Measurements from ENCODE around the gene MICAL3. TPM values are rescaled to one million over a fixed set of nuclear protein-coding genes. Genes with fewer than 3 reads are reported as not detected.
"Not testable (repeated sequence)": the region's sequence is repeated elsewhere in the genome, so short reads cannot be mapped to it uniquely, and the experiment has no call there.

MICAL3 gene
- polyA plus RNA-seq, 1 donor, result 36.1 TPM

- H3K27me3 ChIP-seq (ENCODE audit: control insufficient read depth, insufficient read depth, low read length), result peaks cover 3% of the 10 kb centered on the region
- DNase-seq, result no peak
- no peaks in the 10 kb centered on the region for H3K36me3 ChIP-seq (ENCODE audit: control insufficient read depth, insufficient read depth, low read length)
- WGBS (ENCODE audit: insufficient coverage, low lambda C conversion rate), result no CpG with 5 or more reads among the region's 5 CpGs
- H3K9me3 ChIP-seq (ENCODE audit: control insufficient read depth, low read depth, low read length), result no peaks in the 10 kb centered on the region
- H3K27ac ChIP-seq (ENCODE audit: low read length), result no peak overlapping the region
- peaks cover 2% of the 10 kb centered on the region for H3K4me1 ChIP-seq (ENCODE audit: control insufficient read depth, insufficient read depth, low read length)
- H3K4me3 ChIP-seq (ENCODE audit: low read length), result no peak overlapping the region
Measured at GRCh38 chr22:18050065-18050464, 25.7 kb upstream of the MICAL3 start.

GRCh38 chr22:18048441-18048898, 24.1 kb upstream of the MICAL3 start:
- 100% methylated on average over 1 of the region's 29 CpGs for WGBS (ENCODE audit: insufficient coverage, low lambda C conversion rate)
- Histone ChIP-seq H3K36me3 (ENCODE audit: control insufficient read depth, insufficient read depth, low read length) (no peaks in the 10 kb centered on the region), H3K27ac (ENCODE audit: low read length) (no peak overlapping the region), H3K9me3 (ENCODE audit: control insufficient read depth, low read depth, low read length) (no peaks in the 10 kb centered on the region), H3K4me3 (ENCODE audit: low read length) (no peak overlapping the region), H3K4me1 (ENCODE audit: control insufficient read depth, insufficient read depth, low read length) (peaks cover 2% of the 10 kb centered on the region), H3K27me3 (ENCODE audit: control insufficient read depth, insufficient read depth, low read length) (peaks cover 3% of the 10 kb centered on the region)
- DNase-seq, result no peak

DNA sequence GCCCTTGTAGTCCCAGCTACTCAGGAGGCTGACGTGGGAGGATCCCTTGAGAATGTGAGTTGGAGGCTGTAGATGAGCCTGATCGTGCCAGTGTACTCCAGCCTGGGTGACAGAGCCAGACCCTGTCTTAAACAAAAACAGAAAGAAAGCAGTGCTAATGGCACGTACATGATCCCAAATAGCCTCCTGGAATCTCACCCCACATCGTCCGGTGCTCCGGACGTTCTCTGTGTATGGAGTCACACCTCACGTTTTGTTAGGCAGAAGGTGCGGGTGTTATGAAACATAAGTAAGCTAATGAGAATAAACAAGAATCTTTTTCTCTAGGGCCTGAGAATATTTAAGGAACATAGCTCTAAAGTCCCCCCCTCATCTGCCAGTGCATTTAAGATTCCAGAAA, 23.7 kb upstream of the MICAL3 start:
- no peaks in the 10 kb centered on the region for H3K36me3 ChIP-seq (ENCODE audit: control insufficient read depth, insufficient read depth, low read length)
- no peak overlapping the region for H3K4me3 ChIP-seq (ENCODE audit: low read length)
- no peak for DNase-seq
- H3K27ac ChIP-seq (ENCODE audit: low read length), result no peak overlapping the region
- H3K27me3 ChIP-seq (ENCODE audit: control insufficient read depth, insufficient read depth, low read length), result peaks cover 3% of the 10 kb centered on the region
- no CpG with 5 or more reads among the region's 9 CpGs for WGBS (ENCODE audit: insufficient coverage, low lambda C conversion rate)
- peaks cover 2% of the 10 kb centered on the region for H3K4me1 ChIP-seq (ENCODE audit: control insufficient read depth, insufficient read depth, low read length)
- H3K9me3 ChIP-seq (ENCODE audit: control insufficient read depth, low read depth, low read length), result no peaks in the 10 kb centered on the region

DNA sequence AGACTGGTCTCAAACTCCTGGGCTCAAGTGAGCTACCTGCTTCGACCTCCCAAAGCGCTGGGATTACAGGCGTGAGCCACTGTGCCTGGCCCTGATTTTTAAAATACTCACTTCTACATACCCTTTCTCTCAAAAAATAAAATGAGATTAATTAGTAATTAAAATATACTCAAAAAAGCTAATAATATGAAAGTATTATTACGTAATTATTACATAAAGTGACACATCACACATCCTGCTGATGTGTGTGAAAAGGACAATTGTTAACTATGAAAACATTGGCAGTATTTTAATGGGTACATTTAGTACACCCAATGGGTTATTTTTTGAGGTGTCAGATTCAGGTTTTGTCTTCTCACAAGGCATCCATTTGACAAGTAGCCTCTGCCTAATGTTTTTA, 21.4 kb upstream of the MICAL3 start:
- no peak overlapping the region for H3K27ac ChIP-seq (ENCODE audit: low read length)
- peaks cover 2% of the 10 kb centered on the region for H3K4me1 ChIP-seq (ENCODE audit: control insufficient read depth, insufficient read depth, low read length)
- DNase-seq, result no peak
- H3K36me3 ChIP-seq (ENCODE audit: control insufficient read depth, insufficient read depth, low read length), result no peaks in the 10 kb centered on the region
- peaks cover 3% of the 10 kb centered on the region for H3K27me3 ChIP-seq (ENCODE audit: control insufficient read depth, insufficient read depth, low read length)
- H3K4me3 ChIP-seq (ENCODE audit: low read length), result no peak overlapping the region
- 100% methylated on average over 1 of the region's 4 CpGs for WGBS (ENCODE audit: insufficient coverage, low lambda C conversion rate)
- peaks cover 4% of the 10 kb centered on the region for H3K9me3 ChIP-seq (ENCODE audit: control insufficient read depth, low read depth, low read length)

- peaks cover 3% of the 10 kb centered on the region for H3K27me3 ChIP-seq (ENCODE audit: control insufficient read depth, insufficient read depth, low read length)
- peaks cover 4% of the 10 kb centered on the region for H3K9me3 ChIP-seq (ENCODE audit: control insufficient read depth, low read depth, low read length)
- WGBS (ENCODE audit: insufficient coverage, low lambda C conversion rate), result no CpG with 5 or more reads among the region's 11 CpGs
- no peak for DNase-seq
- no peaks in the 10 kb centered on the region for H3K36me3 ChIP-seq (ENCODE audit: control insufficient read depth, insufficient read depth, low read length)
- peaks cover 2% of the 10 kb centered on the region for H3K4me1 ChIP-seq (ENCODE audit: control insufficient read depth, insufficient read depth, low read length)
- no peak overlapping the region for H3K4me3 ChIP-seq (ENCODE audit: low read length)
- H3K27ac ChIP-seq (ENCODE audit: low read length), result no peak overlapping the region
Measured at GRCh38 chr22:18044548-18045271, 20.3 kb upstream of the MICAL3 start.

- no peak overlapping the region for H3K27ac ChIP-seq (ENCODE audit: low read length)
- 100% methylated on average over 1 of the region's 6 CpGs for WGBS (ENCODE audit: insufficient coverage, low lambda C conversion rate)
- peaks cover 4% of the 10 kb centered on the region for H3K9me3 ChIP-seq (ENCODE audit: control insufficient read depth, low read depth, low read length)
- H3K27me3 ChIP-seq (ENCODE audit: control insufficient read depth, insufficient read depth, low read length), result no peaks in the 10 kb centered on the region
- no peak overlapping the region for H3K4me3 ChIP-seq (ENCODE audit: low read length)
- H3K4me1 ChIP-seq (ENCODE audit: control insufficient read depth, insufficient read depth, low read length), result no peaks in the 10 kb centered on the region
- H3K36me3 ChIP-seq (ENCODE audit: control insufficient read depth, insufficient read depth, low read length), result no peaks in the 10 kb centered on the region
- DNase-seq, result no peak
Measured at GRCh38 chr22:18042685-18043084, 18.3 kb upstream of the MICAL3 start.

GRCh38 chr22:18040898-18041297, 16.5 kb upstream of the MICAL3 start:
- DNase-seq; H3K27ac ChIP-seq (ENCODE audit: low read length); H3K27me3 ChIP-seq (ENCODE audit: control insufficient read depth, insufficient read depth, low read length); H3K9me3 ChIP-seq (ENCODE audit: control insufficient read depth, low read depth, low read length); H3K4me1 ChIP-seq (ENCODE audit: control insufficient read depth, insufficient read depth, low read length); H3K4me3 ChIP-seq (ENCODE audit: low read length); H3K36me3 ChIP-seq (ENCODE audit: control insufficient read depth, insufficient read depth, low read length): not testable (repeated sequence)
- no CpG with 5 or more reads among the region's 6 CpGs for WGBS (ENCODE audit: insufficient coverage, low lambda C conversion rate)

GRCh38 chr22:18035751-18036150, 11.4 kb upstream of the MICAL3 start:
- WGBS (ENCODE audit: insufficient coverage, low lambda C conversion rate), result no CpG with 5 or more reads among the region's 9 CpGs
- H3K27me3 ChIP-seq (ENCODE audit: control insufficient read depth, insufficient read depth, low read length), result no peaks in the 10 kb centered on the region
- peaks cover 3% of the 10 kb centered on the region for H3K4me1 ChIP-seq (ENCODE audit: control insufficient read depth, insufficient read depth, low read length)
- no peak for DNase-seq
- no peaks in the 10 kb centered on the region for H3K36me3 ChIP-seq (ENCODE audit: control insufficient read depth, insufficient read depth, low read length)
- H3K4me3 ChIP-seq (ENCODE audit: low read length), result no peak overlapping the region
- H3K27ac ChIP-seq (ENCODE audit: low read length), result no peak overlapping the region
- H3K9me3 ChIP-seq (ENCODE audit: control insufficient read depth, low read depth, low read length), result no peaks in the 10 kb centered on the region

DNA sequence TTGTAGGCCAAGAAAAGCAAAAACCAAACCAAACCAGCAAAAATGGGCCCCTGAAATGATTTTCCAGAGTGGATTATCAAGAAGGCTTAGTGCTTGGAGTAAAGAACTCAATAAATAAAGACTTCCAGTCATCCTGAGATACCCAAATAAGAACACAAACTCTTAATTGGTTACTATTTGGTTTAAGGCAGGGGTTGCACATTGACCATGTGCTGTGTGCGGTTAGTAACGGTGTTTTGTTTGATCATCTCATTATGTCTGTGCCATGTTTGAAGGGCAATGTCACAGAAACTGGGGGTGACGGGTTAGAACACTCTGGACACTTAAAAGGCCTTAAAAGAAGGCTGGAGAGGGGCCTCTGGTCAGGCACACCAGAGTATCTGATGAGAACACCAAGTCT, 9.7 kb upstream of the MICAL3 start:
- Histone ChIP-seq H3K27me3 (ENCODE audit: control insufficient read depth, insufficient read depth, low read length) (no peaks in the 10 kb centered on the region), H3K4me3 (ENCODE audit: low read length) (no peak overlapping the region), H3K36me3 (ENCODE audit: control insufficient read depth, insufficient read depth, low read length) (no peaks in the 10 kb centered on the region), H3K4me1 (ENCODE audit: control insufficient read depth, insufficient read depth, low read length) (peaks cover 3% of the 10 kb centered on the region), H3K9me3 (ENCODE audit: control insufficient read depth, low read depth, low read length) (no peaks in the 10 kb centered on the region), H3K27ac (ENCODE audit: low read length) (no peak overlapping the region)
- no CpG with 5 or more reads among the region's 3 CpGs for WGBS (ENCODE audit: insufficient coverage, low lambda C conversion rate)
- DNase-seq, result no peak

- no peak for DNase-seq
- Histone ChIP-seq H3K4me1 (ENCODE audit: control insufficient read depth, insufficient read depth, low read length) (peaks cover 3% of the 10 kb centered on the region), H3K27me3 (ENCODE audit: control insufficient read depth, insufficient read depth, low read length) (no peaks in the 10 kb centered on the region), H3K36me3 (ENCODE audit: control insufficient read depth, insufficient read depth, low read length) (no peaks in the 10 kb centered on the region), H3K4me3 (ENCODE audit: low read length) (no peak overlapping the region), H3K27ac (ENCODE audit: low read length) (no peak overlapping the region), H3K9me3 (ENCODE audit: control insufficient read depth, low read depth, low read length) (no peaks in the 10 kb centered on the region)
- WGBS (ENCODE audit: insufficient coverage, low lambda C conversion rate), result no CpG with 5 or more reads among the region's 6 CpGs
Measured at GRCh38 chr22:18033204-18033998, 9.0 kb upstream of the MICAL3 start.
